ENCODE results near the gene ZNF155. TPM values are rescaled to one million over a fixed set of nuclear protein-coding genes. Genes with fewer than 3 reads are reported as not detected.

ZNF155 gene
- total RNA-seq, 1 experiment from 2014 or later, result 10.1 TPM

GRCh38 chr19:44007473-44007872, 23.5 kb downstream of the ZNF155 start:
- H4K91ac ChIP-seq (ENCODE audit: insufficient read length, low read depth, low read length), result no peak overlapping the region
- H4K5ac ChIP-seq (ENCODE audit: insufficient read length, low read depth, low read length), result no peak overlapping the region
- H3K27me3 ChIP-seq (ENCODE audit: insufficient read depth, low read length), result no peaks in the 10 kb centered on the region
- no peak overlapping the region for H2AK5ac ChIP-seq (ENCODE audit: insufficient read length, low read length)
- no CpG with 5 or more reads among the region's 6 CpGs for WGBS (ENCODE audit: extremely low coverage, insufficient read length, low lambda C conversion rate)
- H4K20me1 ChIP-seq (ENCODE audit: control insufficient read depth, insufficient read depth, insufficient read length), result no peaks in the 10 kb centered on the region
- no peak overlapping the region for H2BK120ac ChIP-seq (ENCODE audit: low read depth, low read length, poor library complexity, severe bottlenecking)
- no peak overlapping the region for H3T11ph ChIP-seq (ENCODE audit: low read length)
- H2BK20ac ChIP-seq (ENCODE audit: low read depth, low read length, poor library complexity, severe bottlenecking), result no peak overlapping the region
- H3K79me1 ChIP-seq (ENCODE audit: insufficient read depth, low read depth, low read length, poor library complexity, severe bottlenecking), result no peaks in the 10 kb centered on the region
- no peak overlapping the region for H3K56ac ChIP-seq (ENCODE audit: insufficient read length, low read depth, low read length)
- no peak for DNase-seq
- H3K23me2 ChIP-seq (ENCODE audit: insufficient read length, low read depth, low read length, poor library complexity, severe bottlenecking), result peaks cover 4% of the 10 kb centered on the region
- H3K4ac ChIP-seq (ENCODE audit: low read depth, low read length), result no peak overlapping the region
- Mint-ChIP-seq H3K36me3 (ENCODE audit: insufficient read depth in 1 of 3, low read depth in 3 of 3) (peaks cover 54 to 61% (median 59%) of the 10 kb centered on the region in 3 experiments), H3K9me3 (peaks cover 35 to 63% of the 10 kb centered on the region in 2 experiments), H3K27ac (no peak overlapping the region), H3K4me3 (no peak overlapping the region), H3K4me1 (peaks cover 4 to 7% of the 10 kb centered on the region in 2 experiments), H3K27me3 (ENCODE audit: low read depth) (no peaks in the 10 kb centered on the region; the same call in none of the 2 replicates)
- H3K27ac ChIP-seq (ENCODE audit: insufficient read length, low read depth, low read length), result no peak overlapping the region
- no peak overlapping the region for H4K8ac ChIP-seq (replicated peaks; ENCODE audit: insufficient read length, low read depth, low read length)
- H2BK5ac ChIP-seq (ENCODE audit: insufficient read length, low read length), result no peak overlapping the region
- H3K14ac ChIP-seq (ENCODE audit: insufficient read depth, low read length), result no peak overlapping the region
- H2BK15ac ChIP-seq (ENCODE audit: low read depth, low read length), result no peak overlapping the region
- H3K9me3 ChIP-seq (ENCODE audit: control insufficient read depth, low read depth, low read length), result peaks cover 36% of the 10 kb centered on the region
- H3K9ac ChIP-seq (ENCODE audit: extremely low read depth, insufficient read length, low read length), result no peak overlapping the region
- H3K23ac ChIP-seq (ENCODE audit: insufficient read length, low read depth, low read length), result no peak overlapping the region
- no peak overlapping the region for H3K4me2 ChIP-seq (ENCODE audit: insufficient read depth, insufficient read length, low read length)
- no peak for TF ChIP-seq CTCF (conservative IDR thresholded peaks at IDR 0.05)
- no peaks in the 10 kb centered on the region; the same call in 1 of the 2 replicates for H3K4me1 ChIP-seq (ENCODE audit: insufficient read depth, low read length)
- no peaks in the 10 kb centered on the region; the same call in 1 of the 2 replicates for H3K79me2 ChIP-seq (ENCODE audit: insufficient read depth, low read length)
- no peak overlapping the region for H3K18ac ChIP-seq (ENCODE audit: insufficient read length, low read depth, low read length)
- H2AFZ ChIP-seq (ENCODE audit: low read length), result no peak overlapping the region
- H2BK12ac ChIP-seq (ENCODE audit: insufficient read length, low read depth, low read length), result no peak overlapping the region
